MG63 (cell line): ENCODE measurements around the gene FTO. TPM values are rescaled to one million over a fixed set of nuclear protein-coding genes. Genes with fewer than 3 reads are reported as not detected.

Source experiments
- total RNA-seq: library from RNA; depleted of rRNA; stranded (reverse); fragments of >200 nt; shearing (Covaris generic); gene quantifications from 2 replicates; pipeline ENCODE4 v1.2.3, GENCODE V29; 2014; ENCODE audit warnings: low replicate concordance; rRNA removed

FTO gene
- total RNA-seq, 1 experiment from 2014 or later, result 88.6 TPM

Other genes starting within 250 kb of the FTO start
- gene AKTIP, start 200.9 kb upstream of the FTO start, total RNA-seq, result 22.6 and 31.2 TPM in 2 replicates
- gene RPGRIP1L, start 297 bp upstream of the FTO start, total RNA-seq, result 13.5 and 20.6 TPM in 2 replicates